K562 (cell line): ENCODE data around the gene NTN3. TPM values are rescaled to one million over a fixed set of nuclear protein-coding genes. Genes with fewer than 3 reads are reported as not detected.

Experiments used
- ARID1B ChIP-seq: fragments of 450-650 bp; IDR thresholded peaks from 2 replicates; pipeline ENCODE4 v1.6.1; 2016; ENCODE audit warnings: antibody characterized with exemption, mild to moderate bottlenecking, inconsistent platforms
- BRD4 ChIP-seq: fragments of 200-600 bp; sonication (generic); IDR thresholded peaks from 2 replicates; pipeline ENCODE4 v1.6.1; 2017; ENCODE audit warnings: inconsistent platforms
- CEBPG ChIP-seq, 3 experiments: fragments of 200-800 bp in 1 of 3; sonication (Bioruptor generic) in 1 of 3; sonication (generic) in 1 of 3; formaldehyde crosslinking in 1 of 3; IDR thresholded peaks in 2 of 3; conservative IDR thresholded peaks in 1 of 3; 2 replicates each; pipeline versions ENCODE4 v1.6.1 to v1.8.0; 2016 to 2022; ENCODE audit warnings: missing compliant biosample characterization in 2 of 3, missing genetic modification characterization in 2 of 3, mild to moderate bottlenecking in 1 of 3, missing genetic modification reagents in 1 of 3
- FOS ChIP-seq: IDR thresholded peaks from 3 replicates; pipeline ENCODE4 v1.6.1; 2011; ENCODE audit not compliant: insufficient read length; ENCODE audit errors: extremely low read depth
- FOXK1 ChIP-seq: sonication (generic); formaldehyde crosslinking; IDR thresholded peaks from 2 replicates; pipeline ENCODE4 v1.8.0; 2022; ENCODE audit warnings: missing genetic modification reagents, mild to moderate bottlenecking, borderline replicate concordance
- MAFK ChIP-seq: IDR thresholded peaks from 2 replicates; pipeline ENCODE4 v1.6.1; 2011; ENCODE audit warnings: low read length, improper control_type of control experiment
- MYC ChIP-seq, 2 experiments: fragments of 250-450 bp in 1 of 2; sonication (Bioruptor Pico) in 1 of 2; IDR thresholded peaks; 2 replicates each; pipeline versions ENCODE4 v1.5.1 to v1.6.1; 2012 to 2021; ENCODE audit warnings: low read depth in 2 of 2, borderline replicate concordance in 1 of 2, improper control_type of control experiment in 1 of 2, low read length in 1 of 2, mild to moderate bottlenecking in 1 of 2, moderate library complexity in 1 of 2
- RBBP5 ChIP-seq: fragments of 200-600 bp; sonication (generic); IDR thresholded peaks from 2 replicates; pipeline ENCODE4 v1.6.1; 2012; ENCODE audit warnings: borderline replicate concordance, mild to moderate bottlenecking, low read length, control low read depth, inconsistent platforms; ENCODE audit not compliant: insufficient read depth, poor library complexity, severe bottlenecking
- RBFOX2 ChIP-seq: fragments of 200-400 bp; formaldehyde crosslinking; IDR thresholded peaks from 2 replicates; pipeline ENCODE4 v1.6.1; 2017; ENCODE audit warnings: low read depth, mild to moderate bottlenecking, low read length, moderate library complexity
- TBL1XR1 ChIP-seq, 2 experiments: IDR thresholded peaks; 2 replicates each; pipeline ENCODE4 v1.6.1; 2012; ENCODE audit warnings: improper control_type of control experiment in 2 of 2, low read length in 2 of 2, mild to moderate bottlenecking in 1 of 2
- YY1 ChIP-seq, 3 experiments: IDR thresholded peaks; 2 replicates each; pipeline ENCODE4 v1.6.1; 2011; ENCODE audit warnings: low read length in 2 of 3, mild to moderate bottlenecking in 2 of 3, moderate library complexity in 2 of 3, borderline replicate concordance in 1 of 3, control low read depth in 1 of 3, low read depth in 1 of 3; ENCODE audit not compliant: insufficient read depth in 3 of 3, insufficient replicate concordance in 2 of 3, control insufficient read depth in 1 of 3, insufficient read length in 1 of 3; ENCODE audit errors: extremely low read depth in 1 of 3
- ZNF277 ChIP-seq: fragments of 250-450 bp; sonication (Bioruptor Pico); IDR thresholded peaks from 2 replicates; pipeline ENCODE4 v1.8.0; 2022; ENCODE audit warnings: inconsistent platforms, mild to moderate bottlenecking, moderate library complexity, borderline replicate concordance
- ZNF511 ChIP-seq: sonication (generic); formaldehyde crosslinking; IDR thresholded peaks from 2 replicates; pipeline ENCODE4 v1.8.0; 2022; ENCODE audit warnings: mild to moderate bottlenecking, missing genetic modification reagents
- polyA plus RNA-seq, 8 experiments: library from polyadenylated mRNA; depleted of rRNA in 4 of 8; stranded (reverse) in 5 of 8; unstranded in 3 of 8; fragments of >200 nt; fragmentation: Nextera tagmentation in 2 of 8; fragmentation: Illumina TruSeq in 1 of 8; extraction: Ambion mirVana in 2 of 8; extraction: Trizol in 1 of 8; gene quantifications; 2 replicates each; pipeline versions ENCODE4 v1.2.1 to v1.2.3, GENCODE V29; 2011 to 2014; ENCODE audit warnings: inconsistent platforms in 1 of 8, missing spikeins in 1 of 8
- total RNA-seq, 7 experiments: library from RNA; depleted of rRNA in 6 of 7; stranded (reverse); fragments of >200 nt in 6 of 7; fragmentation: Illumina TruSeq in 2 of 7; extraction: Trizol in 2 of 7; gene quantifications; 2 replicates each; pipeline versions ENCODE4 v1.2.1 to v1.2.3, GENCODE V29; 2011 to 2021; ENCODE audit warnings: low replicate concordance in 1 of 7
- TF ChIP-seq, protein P1 (sequence below): sonication (generic); formaldehyde crosslinking; IDR thresholded peaks from 2 replicates; pipeline ENCODE4 v1.8.0; 2022; ENCODE audit warnings: mild to moderate bottlenecking, missing genetic modification reagents
- TF ChIP-seq, protein P2 (sequence below): fragments of 450-650 bp; IDR thresholded peaks from 2 replicates; pipeline ENCODE4 v1.6.1; 2016; ENCODE audit warnings: borderline replicate concordance
- TF ChIP-seq, protein P3 (sequence below): fragments of 450-650 bp; IDR thresholded peaks from 2 replicates; pipeline ENCODE4 v1.6.1; 2016

NTN3 gene
- total and polyA plus RNA-seq, 9 of the 15 experiments (the other 6 are each of a cell fraction or from before 2014, with no cell fraction given): not detected

- TF ChIP-seq ZNF277 (CRISPR knock-in tag) (no peak), MYC (IDR thresholded peaks at IDR 0.05; ENCODE audit: low read depth, low read length) (peak; percentile 5; the same call in 1 of the 2 replicates), MYC (CRISPR knock-in tag; IDR thresholded peaks at IDR 0.05; ENCODE audit: borderline replicate concordance, low read depth) (no peak), CEBPG (CRISPR knock-in tag; IDR thresholded peaks at IDR 0.05) (no peak), CEBPG (tag; conservative IDR thresholded peaks at IDR 0.05 in 1 of 2, IDR thresholded peaks at IDR 0.05 in 1 of 2) (no peak), YY1 (IDR thresholded peaks at IDR 0.05; ENCODE audit: borderline replicate concordance in 1 of 3, control insufficient read depth in 1 of 3, extremely low read depth in 1 of 3, insufficient read depth in 3 of 3, insufficient read length in 1 of 3, insufficient replicate concordance in 2 of 3, low read depth in 1 of 3, low read length in 2 of 3) (no peak), TBL1XR1 (IDR thresholded peaks at IDR 0.05; ENCODE audit: low read length in 2 of 2) (no peak), ZNF511 (peak; percentile 77; the same call in 1 of the 2 replicates), MAFK (no peak), ARID1B (no peak), FOS (no peak), BRD4 (0 out of 2 replicates have a peak, but pooled peaks have one; percentile 41), FOXK1 (CRISPR knock-in tag) (peak; percentile 56; the same call in 1 of the 2 replicates), RBFOX2 (no peak), RBBP5 (peak; percentile 13)
- TF ChIP-seq, protein P1, sequence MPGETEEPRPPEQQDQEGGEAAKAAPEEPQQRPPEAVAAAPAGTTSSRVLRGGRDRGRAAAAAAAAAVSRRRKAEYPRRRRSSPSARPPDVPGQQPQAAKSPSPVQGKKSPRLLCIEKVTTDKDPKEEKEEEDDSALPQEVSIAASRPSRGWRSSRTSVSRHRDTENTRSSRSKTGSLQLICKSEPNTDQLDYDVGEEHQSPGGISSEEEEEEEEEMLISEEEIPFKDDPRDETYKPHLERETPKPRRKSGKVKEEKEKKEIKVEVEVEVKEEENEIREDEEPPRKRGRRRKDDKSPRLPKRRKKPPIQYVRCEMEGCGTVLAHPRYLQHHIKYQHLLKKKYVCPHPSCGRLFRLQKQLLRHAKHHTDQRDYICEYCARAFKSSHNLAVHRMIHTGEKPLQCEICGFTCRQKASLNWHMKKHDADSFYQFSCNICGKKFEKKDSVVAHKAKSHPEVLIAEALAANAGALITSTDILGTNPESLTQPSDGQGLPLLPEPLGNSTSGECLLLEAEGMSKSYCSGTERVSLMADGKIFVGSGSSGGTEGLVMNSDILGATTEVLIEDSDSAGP (CRISPR knock-in tag): no peak
- TF ChIP-seq, protein P2, sequence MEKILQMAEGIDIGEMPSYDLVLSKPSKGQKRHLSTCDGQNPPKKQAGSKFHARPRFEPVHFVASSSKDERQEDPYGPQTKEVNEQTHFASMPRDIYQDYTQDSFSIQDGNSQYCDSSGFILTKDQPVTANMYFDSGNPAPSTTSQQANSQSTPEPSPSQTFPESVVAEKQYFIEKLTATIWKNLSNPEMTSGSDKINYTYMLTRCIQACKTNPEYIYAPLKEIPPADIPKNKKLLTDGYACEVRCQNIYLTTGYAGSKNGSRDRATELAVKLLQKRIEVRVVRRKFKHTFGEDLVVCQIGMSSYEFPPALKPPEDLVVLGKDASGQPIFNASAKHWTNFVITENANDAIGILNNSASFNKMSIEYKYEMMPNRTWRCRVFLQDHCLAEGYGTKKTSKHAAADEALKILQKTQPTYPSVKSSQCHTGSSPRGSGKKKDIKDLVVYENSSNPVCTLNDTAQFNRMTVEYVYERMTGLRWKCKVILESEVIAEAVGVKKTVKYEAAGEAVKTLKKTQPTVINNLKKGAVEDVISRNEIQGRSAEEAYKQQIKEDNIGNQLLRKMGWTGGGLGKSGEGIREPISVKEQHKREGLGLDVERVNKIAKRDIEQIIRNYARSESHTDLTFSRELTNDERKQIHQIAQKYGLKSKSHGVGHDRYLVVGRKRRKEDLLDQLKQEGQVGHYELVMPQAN: peak; percentile 59; the same call in 1 of the 2 replicates
- TF ChIP-seq, protein P3, sequence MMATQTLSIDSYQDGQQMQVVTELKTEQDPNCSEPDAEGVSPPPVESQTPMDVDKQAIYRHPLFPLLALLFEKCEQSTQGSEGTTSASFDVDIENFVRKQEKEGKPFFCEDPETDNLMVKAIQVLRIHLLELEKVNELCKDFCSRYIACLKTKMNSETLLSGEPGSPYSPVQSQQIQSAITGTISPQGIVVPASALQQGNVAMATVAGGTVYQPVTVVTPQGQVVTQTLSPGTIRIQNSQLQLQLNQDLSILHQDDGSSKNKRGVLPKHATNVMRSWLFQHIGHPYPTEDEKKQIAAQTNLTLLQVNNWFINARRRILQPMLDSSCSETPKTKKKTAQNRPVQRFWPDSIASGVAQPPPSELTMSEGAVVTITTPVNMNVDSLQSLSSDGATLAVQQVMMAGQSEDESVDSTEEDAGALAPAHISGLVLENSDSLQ: 0 out of 2 replicates have a peak, but pooled peaks have one; percentile 23
These were observed 41.1 kb upstream of the NTN3 start (continued) for GRCh38 chr16:2429771-2430663.
